ENCODE results near the gene SUGCT. TPM values are rescaled to one million over a fixed set of nuclear protein-coding genes. Genes with fewer than 3 reads are reported as not detected.

SUGCT gene
- total RNA-seq, 1 donor from 2014 or later, result 11.8 TPM

GRCh38 chr7:40903872-40904271, 769.1 kb downstream of the SUGCT start:
- no peak for DNase-seq (ENCODE audit: low read depth)

- no peak for DNase-seq (ENCODE audit: low read depth)
Observed at GRCh38 chr7:40907286-40907685, 772.5 kb downstream of the SUGCT start.

- DNase-seq (ENCODE audit: low read depth), result no peak
Observed at GRCh38 chr7:40909346-40909980, 774.7 kb downstream of the SUGCT start.

Other genes with a start within 250 kb of the SUGCT start
- gene CDK13, start 184.7 kb upstream of the SUGCT start, total RNA-seq, result 46.5 and 79.1 TPM in 2 replicates
- 13.2 and 21.3 TPM in 2 replicates for gene MPLKIP, start 383 bp upstream of the SUGCT start, total RNA-seq